Uterus (tissue), 4 donors: ENCODE data around the gene AGBL4. TPM values are rescaled to one million over a fixed set of nuclear protein-coding genes. Genes with fewer than 3 reads are reported as not detected.

Experiments
- DNase-seq, 2 donors: peaks; one replicate each; pipeline ENCODE4 v3.0.0-alpha.2; 2019 to 2020
- H3K27ac ChIP-seq, 2 donors: fragments of 200-600 bp; sonication (generic); 1 replicate in 1 of 2; 2 replicates in 1 of 2; pipeline ENCODE4 v1.5.1; 2016 to 2018
- H3K27me3 ChIP-seq, 2 donors: fragments of 200-600 bp; sonication (generic); one replicate each; pipeline ENCODE4 v1.5.1; 2018 to 2019; ENCODE audit warnings: control low read depth in 1 of 2
- H3K36me3 ChIP-seq, 2 donors: fragments of 200-600 bp; sonication (generic); one replicate each; pipeline ENCODE4 v1.5.1; 2019; ENCODE audit warnings: control low read depth in 1 of 2
- H3K4me1 ChIP-seq, 2 donors: fragments of 200-600 bp; sonication (generic); one replicate each; pipeline ENCODE4 v1.5.1; 2018 to 2019; ENCODE audit warnings: control low read depth in 1 of 2
- H3K4me3 ChIP-seq, 2 donors: fragments of 200-600 bp; sonication (generic); 1 replicate in 1 of 2; 2 replicates in 1 of 2; pipeline ENCODE4 v1.5.1; 2018 to 2019; ENCODE audit warnings: mild to moderate bottlenecking in 1 of 2
- H3K9me3 ChIP-seq, 2 donors: fragments of 200-600 bp; sonication (generic); one replicate each; pipeline ENCODE4 v1.5.1; 2019; ENCODE audit warnings: control low read depth in 1 of 2
- CTCF ChIP-seq, 4 experiments: fragments of 200-600 bp in 2 of 4; fragments of 450-650 bp in 2 of 4; sonication (generic) in 2 of 4; IDR thresholded peaks; one replicate each; pipeline ENCODE4 v1.5.1; 2016 to 2019; ENCODE audit warnings: antibody characterized with exemption in 4 of 4, mild to moderate bottlenecking in 2 of 4, moderate library complexity in 1 of 4
- POLR2A ChIP-seq, 2 donors: fragments of 450-650 bp; IDR thresholded peaks; one replicate each; pipeline ENCODE4 v1.6.1; 2016; ENCODE audit warnings: antibody characterized with exemption in 2 of 2, mild to moderate bottlenecking in 1 of 2, moderate library complexity in 1 of 2
- intact Hi-C: fragments of 100-400 bp; cut with DNase I; formaldehyde crosslinking; loops from one replicate; pipeline ENCODE4 v1.15.1; 2023; ENCODE audit warnings: low total_unique reads
- total RNA-seq, 4 donors: library from RNA; depleted of rRNA in 3 of 4; stranded (reverse); fragments of >200 nt in 3 of 4; gene quantifications; one replicate each; pipeline versions ENCODE4 v1.1.0 to v1.2.4, GENCODE V29; 2014 to 2023
- donor health status: DM: yes; HTN: yes; CAD: no.

The AGBL4 gene
- total RNA-seq, 4 donors from 2014 or later: 0.85 to 1.9 TPM; not detected in 2

DNA sequence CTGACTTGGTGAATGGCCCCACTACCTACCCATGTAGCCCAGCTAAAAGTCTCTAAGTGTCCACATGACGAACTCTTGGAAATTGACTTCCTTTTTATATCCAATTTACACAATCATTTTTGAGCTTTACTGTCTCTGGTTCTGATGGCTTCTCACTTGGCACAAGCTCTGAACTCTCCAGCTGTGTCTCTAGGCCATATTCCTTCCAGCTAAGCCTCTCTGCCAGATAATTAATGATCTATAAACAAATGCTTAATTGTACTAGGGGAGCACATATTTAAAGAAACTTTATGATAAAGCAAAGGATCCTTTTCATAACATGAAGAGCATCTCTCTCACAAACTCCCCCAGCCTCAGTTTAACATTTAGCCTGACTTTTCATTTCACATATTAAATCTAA is 1230.8 kb downstream of the AGBL4 start:
- no peaks in the 10 kb centered on the region for H3K9me3 ChIP-seq
- no peaks in the 10 kb centered on the region for H3K36me3 ChIP-seq
- no peak for DNase-seq
- TF ChIP-seq CTCF (IDR thresholded peaks at IDR 0.05): no peak
- no peak for TF ChIP-seq POLR2A (IDR thresholded peaks at IDR 0.05)
- H3K27ac ChIP-seq: no peak overlapping the region
- intact Hi-C loops: no loop called here
- no peak overlapping the region for H3K4me3 ChIP-seq
- H3K4me1 ChIP-seq: no peaks in the 10 kb centered on the region
- H3K27me3 ChIP-seq: no peaks in the 10 kb centered on the region

GRCh38 chr1:48790397-48790796 is 1233.4 kb downstream of the AGBL4 start:
- H3K4me1 ChIP-seq: no peaks in the 10 kb centered on the region
- no peaks in the 10 kb centered on the region for H3K27me3 ChIP-seq
- H3K9me3 ChIP-seq: no peaks in the 10 kb centered on the region
- no peak overlapping the region for H3K27ac ChIP-seq
- TF ChIP-seq POLR2A (IDR thresholded peaks at IDR 0.05): no peak
- TF ChIP-seq CTCF (IDR thresholded peaks at IDR 0.05): no peak
- H3K36me3 ChIP-seq: no peaks in the 10 kb centered on the region
- intact Hi-C loops: no loop called here
- no peak for DNase-seq
- no peak overlapping the region for H3K4me3 ChIP-seq

- intact Hi-C loops: no loop called here
- H3K27ac ChIP-seq: no peak overlapping the region
- no peaks in the 10 kb centered on the region for H3K9me3 ChIP-seq
- H3K36me3 ChIP-seq: no peaks in the 10 kb centered on the region
- no peak for DNase-seq
- no peak for TF ChIP-seq POLR2A (IDR thresholded peaks at IDR 0.05)
- TF ChIP-seq CTCF (IDR thresholded peaks at IDR 0.05): no peak
- no peak overlapping the region for H3K4me3 ChIP-seq
- H3K4me1 ChIP-seq: no peaks in the 10 kb centered on the region
- H3K27me3 ChIP-seq: no peaks in the 10 kb centered on the region
These were observed 1233.9 kb downstream of the AGBL4 start for GRCh38 chr1:48789903-48790302.

DNA sequence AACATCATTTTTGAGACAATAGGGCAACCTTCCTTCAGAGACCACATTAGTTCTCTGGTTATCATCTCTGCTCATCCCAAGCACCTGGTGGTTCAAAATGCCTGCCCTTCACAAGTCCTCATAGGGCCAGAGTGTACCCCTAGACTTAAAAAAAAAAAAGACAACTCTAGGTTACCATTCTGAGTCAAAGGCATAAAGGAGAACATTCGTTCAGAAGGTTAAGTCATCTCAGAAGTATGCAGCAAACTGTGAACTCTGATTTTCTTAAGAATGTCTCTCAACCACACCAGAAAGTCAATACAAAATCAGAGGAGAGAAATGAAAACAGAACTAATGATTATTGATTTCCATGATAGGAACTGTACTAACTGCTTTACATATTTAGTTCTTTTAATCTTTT is 1237.9 kb downstream of the AGBL4 start:
- H3K4me3 ChIP-seq: no peak overlapping the region
- H3K27me3 ChIP-seq: no peaks in the 10 kb centered on the region
- H3K4me1 ChIP-seq: no peaks in the 10 kb centered on the region
- no peak overlapping the region for H3K27ac ChIP-seq
- intact Hi-C loops: no loop called here
- H3K36me3 ChIP-seq: no peaks in the 10 kb centered on the region
- no peaks in the 10 kb centered on the region for H3K9me3 ChIP-seq
- no peak for DNase-seq
- no peak for TF ChIP-seq POLR2A (IDR thresholded peaks at IDR 0.05)
- TF ChIP-seq CTCF (IDR thresholded peaks at IDR 0.05): no peak

DNA sequence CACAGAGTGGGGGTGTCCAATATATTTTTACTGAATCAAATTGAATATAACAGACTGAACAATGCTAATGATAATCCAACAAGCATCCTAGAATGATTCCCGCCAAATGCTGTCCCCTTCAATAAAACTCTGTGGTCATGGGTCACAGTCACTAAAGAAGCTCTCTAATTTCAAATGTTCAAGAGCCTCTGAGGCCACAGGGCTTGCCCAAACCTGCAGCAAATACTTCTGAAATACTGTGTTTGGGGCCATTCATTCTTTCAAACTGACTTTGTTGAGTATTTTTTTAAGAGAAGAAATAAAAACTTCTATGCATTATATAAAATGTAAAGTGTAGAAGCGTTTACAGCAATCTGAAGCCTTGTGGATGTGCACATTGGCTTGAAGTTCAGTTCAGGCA is 1239.5 kb downstream of the AGBL4 start:
- no peaks in the 10 kb centered on the region for H3K9me3 ChIP-seq
- intact Hi-C loops: no loop called here
- TF ChIP-seq POLR2A (IDR thresholded peaks at IDR 0.05): no peak
- no peak for TF ChIP-seq CTCF (IDR thresholded peaks at IDR 0.05)

More for the DNA sequence above, 1239.5 kb downstream of the AGBL4 start:
- Histone ChIP-seq H3K4me1 (no peaks in the 10 kb centered on the region), H3K4me3 (no peak overlapping the region), H3K36me3 (no peaks in the 10 kb centered on the region), H3K27me3 (no peaks in the 10 kb centered on the region), H3K27ac (no peak overlapping the region)
- no peak for DNase-seq
